ENCODE results near the gene FNTB. TPM values are rescaled to one million over a fixed set of nuclear protein-coding genes. Genes with fewer than 3 reads are reported as not detected.

The FNTB gene
- polyA plus RNA-seq, 1 donor, result 26.2 TPM

DNA sequence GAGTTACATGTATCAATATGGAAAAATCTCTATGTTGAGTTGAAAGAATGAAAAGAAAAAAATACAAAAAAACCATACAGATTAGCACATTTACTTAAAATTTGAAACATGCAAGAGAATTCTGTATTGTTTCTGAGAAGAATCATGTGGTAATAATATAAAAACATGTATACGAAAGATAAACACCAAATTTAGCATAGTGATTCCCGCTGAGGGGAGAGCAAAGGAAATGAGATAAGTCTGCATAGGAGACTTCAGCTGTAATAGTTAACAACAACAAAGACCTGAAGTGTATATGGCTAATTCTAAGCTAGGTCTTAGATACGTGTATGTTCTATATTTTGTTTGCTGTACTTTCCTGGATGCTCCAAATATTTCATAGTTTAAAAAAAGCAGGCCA lies 46.5 kb downstream of the FNTB start:
- no peaks in the 10 kb centered on the region for H3K9me3 ChIP-seq (ENCODE audit: control insufficient read depth, low read depth, low read length)
- peaks cover 12% of the 10 kb centered on the region for H3K4me1 ChIP-seq (ENCODE audit: control insufficient read depth, insufficient read depth, low read length)
- WGBS (ENCODE audit: insufficient coverage, low lambda C conversion rate), result 100% methylated on average over 2 of the region's 3 CpGs
- H3K27me3 ChIP-seq (ENCODE audit: control insufficient read depth, insufficient read depth, low read length), result no peaks in the 10 kb centered on the region
- no peak overlapping the region for H3K27ac ChIP-seq (ENCODE audit: low read length)
- peaks cover 37% of the 10 kb centered on the region for H3K36me3 ChIP-seq (ENCODE audit: control insufficient read depth, insufficient read depth, low read length)
- DNase-seq, result no peak
- H3K4me3 ChIP-seq (ENCODE audit: low read length), result no peak overlapping the region

GRCh38 chr14:65034021-65034420 lies 47.3 kb downstream of the FNTB start:
- 89% methylated on average over 1 of the region's 4 CpGs for WGBS (ENCODE audit: insufficient coverage, low lambda C conversion rate)
- Histone ChIP-seq H3K27me3 (ENCODE audit: control insufficient read depth, insufficient read depth, low read length) (no peaks in the 10 kb centered on the region), H3K9me3 (ENCODE audit: control insufficient read depth, low read depth, low read length) (no peaks in the 10 kb centered on the region), H3K27ac (ENCODE audit: low read length) (no peak overlapping the region), H3K36me3 (ENCODE audit: control insufficient read depth, insufficient read depth, low read length) (peaks cover 37% of the 10 kb centered on the region), H3K4me1 (ENCODE audit: control insufficient read depth, insufficient read depth, low read length) (peaks cover 4% of the 10 kb centered on the region), H3K4me3 (ENCODE audit: low read length) (no peak overlapping the region)
- DNase-seq, result no peak

- no peak overlapping the region for H3K27ac ChIP-seq (ENCODE audit: low read length)
- no peaks in the 10 kb centered on the region for H3K27me3 ChIP-seq (ENCODE audit: control insufficient read depth, insufficient read depth, low read length)
- no peaks in the 10 kb centered on the region for H3K4me1 ChIP-seq (ENCODE audit: control insufficient read depth, insufficient read depth, low read length)
- peaks cover 33% of the 10 kb centered on the region for H3K36me3 ChIP-seq (ENCODE audit: control insufficient read depth, insufficient read depth, low read length)
- H3K9me3 ChIP-seq (ENCODE audit: control insufficient read depth, low read depth, low read length), result no peaks in the 10 kb centered on the region
- no peak for DNase-seq
- no CpG with 5 or more reads among the region's 4 CpGs for WGBS (ENCODE audit: insufficient coverage, low lambda C conversion rate)
- no peak overlapping the region for H3K4me3 ChIP-seq (ENCODE audit: low read length)
These were observed 48.4 kb downstream of the FNTB start for GRCh38 chr14:65035049-65035448.

DNA sequence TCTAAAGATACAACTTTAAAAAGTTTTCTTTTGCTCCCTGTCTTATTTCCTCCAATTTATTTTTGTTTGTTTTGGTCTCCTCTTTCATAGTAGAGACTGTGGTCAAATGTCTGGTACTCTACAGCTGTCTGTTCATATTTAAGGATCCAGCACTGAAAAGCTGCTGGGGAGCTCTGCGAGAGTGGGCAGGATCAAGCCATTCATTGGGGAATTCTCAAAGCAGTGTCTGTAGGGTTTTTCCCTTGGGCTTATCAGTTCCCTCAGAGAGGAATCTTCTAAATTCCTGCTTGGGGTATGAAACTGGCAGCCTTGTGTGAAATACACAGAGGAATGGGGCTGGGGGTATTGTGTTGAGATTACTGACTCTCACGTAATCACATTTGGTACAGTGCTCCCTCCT lies 52.3 kb downstream of the FNTB start:
- no peak overlapping the region for H3K27ac ChIP-seq (ENCODE audit: low read length)
- H3K9me3 ChIP-seq (ENCODE audit: control insufficient read depth, low read depth, low read length), result no peaks in the 10 kb centered on the region
- H3K4me3 ChIP-seq (ENCODE audit: low read length), result no peak overlapping the region
- peaks cover 37% of the 10 kb centered on the region for H3K36me3 ChIP-seq (ENCODE audit: control insufficient read depth, insufficient read depth, low read length)
- no peaks in the 10 kb centered on the region for H3K27me3 ChIP-seq (ENCODE audit: control insufficient read depth, insufficient read depth, low read length)
- no CpG with 5 or more reads among the region's 2 CpGs for WGBS (ENCODE audit: insufficient coverage, low lambda C conversion rate)
- no peaks in the 10 kb centered on the region for H3K4me1 ChIP-seq (ENCODE audit: control insufficient read depth, insufficient read depth, low read length)
- no peak for DNase-seq

- no peaks in the 10 kb centered on the region for H3K27me3 ChIP-seq (ENCODE audit: control insufficient read depth, insufficient read depth, low read length)
- no peaks in the 10 kb centered on the region for H3K9me3 ChIP-seq (ENCODE audit: control insufficient read depth, low read depth, low read length)
- 83% methylated on average over 1 of the region's 9 CpGs for WGBS (ENCODE audit: insufficient coverage, low lambda C conversion rate)
- peaks cover 44% of the 10 kb centered on the region for H3K36me3 ChIP-seq (ENCODE audit: control insufficient read depth, insufficient read depth, low read length)
- no peak overlapping the region for H3K4me3 ChIP-seq (ENCODE audit: low read length)
- no peaks in the 10 kb centered on the region for H3K4me1 ChIP-seq (ENCODE audit: control insufficient read depth, insufficient read depth, low read length)
- no peak for DNase-seq
- H3K27ac ChIP-seq (ENCODE audit: low read length), result no peak overlapping the region
These were observed 54.2 kb downstream of the FNTB start for GRCh38 chr14:65040666-65041433.

DNA sequence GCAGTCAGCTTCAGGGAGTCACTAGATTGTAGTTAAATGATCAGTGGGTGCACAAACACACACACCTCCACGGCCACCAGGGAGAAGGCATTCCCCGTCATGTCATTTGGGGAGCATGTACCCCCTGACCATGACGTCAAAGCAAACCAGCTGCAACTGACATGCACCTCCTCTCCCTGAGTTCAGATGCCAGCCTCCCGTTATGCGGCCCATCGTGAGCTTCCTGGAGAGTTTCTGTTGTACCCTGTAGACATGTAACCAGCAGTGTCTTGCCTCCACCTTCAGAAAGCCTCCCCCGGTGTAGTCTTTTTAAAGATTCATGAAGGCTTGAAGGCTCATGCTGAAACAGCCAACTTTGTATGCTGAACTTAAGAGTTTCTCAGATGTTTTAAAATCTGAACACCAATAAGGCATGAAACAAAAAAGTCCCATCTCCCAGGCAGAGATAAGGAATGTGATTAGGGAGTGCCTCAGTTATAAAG lies 54.8 kb downstream of the FNTB start:
- H3K36me3 ChIP-seq (ENCODE audit: control insufficient read depth, insufficient read depth, low read length), result peaks cover 49% of the 10 kb centered on the region
- no peak overlapping the region for H3K27ac ChIP-seq (ENCODE audit: low read length)
- 100% methylated on average over 1 of the region's 7 CpGs for WGBS (ENCODE audit: insufficient coverage, low lambda C conversion rate)
- no peaks in the 10 kb centered on the region for H3K27me3 ChIP-seq (ENCODE audit: control insufficient read depth, insufficient read depth, low read length)
- no peaks in the 10 kb centered on the region for H3K4me1 ChIP-seq (ENCODE audit: control insufficient read depth, insufficient read depth, low read length)
- DNase-seq, result no peak
- no peaks in the 10 kb centered on the region for H3K9me3 ChIP-seq (ENCODE audit: control insufficient read depth, low read depth, low read length)
- H3K4me3 ChIP-seq (ENCODE audit: low read length), result no peak overlapping the region

- Histone ChIP-seq H3K36me3 (ENCODE audit: control insufficient read depth, insufficient read depth, low read length) (peaks cover 53% of the 10 kb centered on the region), H3K4me3 (ENCODE audit: low read length) (no peak overlapping the region)
These were observed 55.6 kb downstream of the FNTB start for GRCh38 chr14:65042296-65042695.

DNA sequence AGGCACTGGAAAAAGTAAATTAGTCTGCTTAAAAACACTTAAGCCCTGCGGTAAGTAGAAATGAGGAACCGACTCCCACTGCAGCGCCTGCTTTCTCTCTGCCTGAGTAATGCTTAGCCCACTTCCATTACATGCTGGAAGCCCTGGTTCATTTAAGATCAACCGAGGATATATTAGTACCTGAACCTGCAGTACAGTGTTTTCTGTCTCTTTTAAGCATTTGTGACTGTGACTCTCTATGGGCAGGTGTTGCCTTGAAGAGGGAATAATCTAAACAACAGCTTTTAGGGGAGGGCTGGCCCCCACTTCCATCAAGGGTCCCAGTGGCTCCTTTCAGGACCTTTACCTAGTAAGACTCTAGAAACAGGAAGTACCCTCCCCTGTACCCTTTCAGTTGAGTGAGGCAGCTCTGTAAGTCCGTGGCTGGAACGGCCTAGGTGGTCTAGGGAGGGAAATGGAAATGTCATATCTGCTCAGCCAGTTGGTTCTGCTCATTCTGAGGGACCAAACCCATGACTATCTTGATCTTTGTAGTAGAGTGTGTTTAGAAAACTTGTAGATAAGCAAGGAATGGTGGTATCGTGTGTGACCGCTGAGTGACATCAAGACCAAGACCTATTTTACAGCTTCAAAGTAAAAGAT lies 56.2 kb downstream of the FNTB start:
- H3K9me3 ChIP-seq (ENCODE audit: control insufficient read depth, low read depth, low read length), result no peaks in the 10 kb centered on the region
- no peaks in the 10 kb centered on the region for H3K27me3 ChIP-seq (ENCODE audit: control insufficient read depth, insufficient read depth, low read length)
- DNase-seq, result no peak
- H3K27ac ChIP-seq (ENCODE audit: low read length), result no peak overlapping the region
- no peaks in the 10 kb centered on the region for H3K4me1 ChIP-seq (ENCODE audit: control insufficient read depth, insufficient read depth, low read length)
- no CpG with 5 or more reads among the region's 8 CpGs for WGBS (ENCODE audit: insufficient coverage, low lambda C conversion rate)
- H3K36me3 ChIP-seq (ENCODE audit: control insufficient read depth, insufficient read depth, low read length), result peaks cover 51% of the 10 kb centered on the region
- H3K4me3 ChIP-seq (ENCODE audit: low read length), result no peak overlapping the region

More at GRCh38 chr14:65042296-65042695, 55.6 kb downstream of the FNTB start:
- Histone ChIP-seq H3K27ac (ENCODE audit: low read length) (no peak overlapping the region), H3K9me3 (ENCODE audit: control insufficient read depth, low read depth, low read length) (no peaks in the 10 kb centered on the region), H3K4me1 (ENCODE audit: control insufficient read depth, insufficient read depth, low read length) (no peaks in the 10 kb centered on the region), H3K27me3 (ENCODE audit: control insufficient read depth, insufficient read depth, low read length) (no peaks in the 10 kb centered on the region)
- WGBS (ENCODE audit: insufficient coverage, low lambda C conversion rate), result no CpG with 5 or more reads among the region's 3 CpGs
- DNase-seq, result no peak

- Histone ChIP-seq H3K4me3 (ENCODE audit: low read length) (no peak overlapping the region), H3K4me1 (ENCODE audit: control insufficient read depth, insufficient read depth, low read length) (no peaks in the 10 kb centered on the region), H3K9me3 (ENCODE audit: control insufficient read depth, low read depth, low read length) (no peaks in the 10 kb centered on the region), H3K27me3 (ENCODE audit: control insufficient read depth, insufficient read depth, low read length) (no peaks in the 10 kb centered on the region), H3K36me3 (ENCODE audit: control insufficient read depth, insufficient read depth, low read length) (peaks cover 55% of the 10 kb centered on the region), H3K27ac (ENCODE audit: low read length) (no peak overlapping the region)
- no CpG with 5 or more reads among the region's 12 CpGs for WGBS (ENCODE audit: insufficient coverage, low lambda C conversion rate)
- DNase-seq, result no peak
These were observed 57.3 kb downstream of the FNTB start for GRCh38 chr14:65043893-65044595.

DNA sequence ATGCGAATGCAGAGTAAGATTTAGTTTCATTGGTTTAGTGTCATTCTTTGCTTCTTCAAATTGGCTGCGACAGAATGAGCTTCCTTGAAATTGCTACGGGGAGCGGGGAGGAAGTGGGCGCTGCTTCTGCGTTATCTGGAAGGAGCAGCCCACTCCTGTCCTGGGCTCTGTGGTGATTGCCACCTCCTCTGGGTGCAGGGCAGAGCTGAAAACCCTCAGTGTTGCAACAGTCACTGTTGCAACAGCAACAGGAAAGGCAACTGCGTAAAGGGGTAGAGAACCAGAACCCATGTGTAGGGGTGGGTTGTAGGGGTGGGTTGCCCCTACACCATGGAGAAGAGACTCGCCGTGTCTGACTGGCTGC lies 57.9 kb downstream of the FNTB start:
- H3K4me3 ChIP-seq (ENCODE audit: low read length), result no peak overlapping the region
- DNase-seq, result no peak
- H3K9me3 ChIP-seq (ENCODE audit: control insufficient read depth, low read depth, low read length), result no peaks in the 10 kb centered on the region
- peaks cover 55% of the 10 kb centered on the region for H3K36me3 ChIP-seq (ENCODE audit: control insufficient read depth, insufficient read depth, low read length)
- WGBS (ENCODE audit: insufficient coverage, low lambda C conversion rate), result no CpG with 5 or more reads among the region's 9 CpGs
- no peaks in the 10 kb centered on the region for H3K27me3 ChIP-seq (ENCODE audit: control insufficient read depth, insufficient read depth, low read length)
- H3K4me1 ChIP-seq (ENCODE audit: control insufficient read depth, insufficient read depth, low read length), result no peaks in the 10 kb centered on the region
- H3K27ac ChIP-seq (ENCODE audit: low read length), result no peak overlapping the region
